ENCODE data around the gene FAM9B. TPM values are rescaled to one million over a fixed set of nuclear protein-coding genes. Genes with fewer than 3 reads are reported as not detected.
"Not testable (repeated sequence)": the region's sequence is repeated elsewhere in the genome, so short reads cannot be mapped to it uniquely, and the experiment has no call there.

The FAM9B gene
- total RNA-seq (2014; rRNA removed; shearing (Covaris generic)) = not detected in 2 replicates

GRCh38 chrX:9033989-9034388, at the start of gene FAM9B:
Gene FAM9B, minus strand, starts transcription at chrX:9034127. Its CDS starts 1,141 bp downstream, at chrX:9032986.
- DNase-seq (ENCODE audit: low read depth) = no peak

GRCh38 chrX:9081271-9081670, 47.3 kb upstream of the FAM9B start:
- DNase-seq (ENCODE audit: low read depth) = no peak

- no peak for DNase-seq (ENCODE audit: low read depth)
These were observed 40.4 kb upstream of the FAM9B start for GRCh38 chrX:9074326-9074725.

GRCh38 chrX:9072281-9072680, 38.4 kb upstream of the FAM9B start:
- peak; percentile 17 for DNase-seq (ENCODE audit: low read depth)

GRCh38 chrX:9071031-9071650, 37.2 kb upstream of the FAM9B start:
- peak; percentile 75 for DNase-seq (ENCODE audit: low read depth)

- no peak for DNase-seq (ENCODE audit: low read depth)
These were observed 35.6 kb upstream of the FAM9B start for GRCh38 chrX:9069573-9069972.

- DNase-seq (ENCODE audit: low read depth) = no peak
These were observed 30.8 kb upstream of the FAM9B start for GRCh38 chrX:9064694-9065093.

- DNase-seq (ENCODE audit: low read depth) = no peak
These were observed 28.7 kb upstream of the FAM9B start for GRCh38 chrX:9062641-9063040.

GRCh38 chrX:9055354-9055753, 21.4 kb upstream of the FAM9B start:
- no peak for DNase-seq (ENCODE audit: low read depth)

- no peak for DNase-seq (ENCODE audit: low read depth)
These were observed 18.2 kb upstream of the FAM9B start for GRCh38 chrX:9052081-9052480.

GRCh38 chrX:9050331-9050730, 16.4 kb upstream of the FAM9B start:
- DNase-seq (ENCODE audit: low read depth) = no peak

- peak; percentile 66 for DNase-seq (ENCODE audit: low read depth)
These were observed 14.9 kb upstream of the FAM9B start for GRCh38 chrX:9048801-9049200.

GRCh38 chrX:9038244-9038643, 4.3 kb upstream of the FAM9B start:
- DNase-seq (ENCODE audit: low read depth) = no peak

GRCh38 chrX:9037296-9037695, 3.4 kb upstream of the FAM9B start:
- DNase-seq (ENCODE audit: low read depth) = peak; percentile 5

GRCh38 chrX:9033586-9033985, 341 bp downstream of the FAM9B start:
- no peak for DNase-seq (ENCODE audit: low read depth)

- no peak for DNase-seq (ENCODE audit: low read depth)
These were observed 748 bp downstream of the FAM9B start for GRCh38 chrX:9033179-9033578.

- DNase-seq (ENCODE audit: low read depth) = no peak
These were observed 10.6 kb downstream of the FAM9B start for GRCh38 chrX:9023293-9023692.

GRCh38 chrX:9019151-9019550, 14.8 kb downstream of the FAM9B start:
- DNase-seq (ENCODE audit: low read depth) = no peak

- DNase-seq (ENCODE audit: low read depth) = not testable (repeated sequence)
These were observed 15.6 kb downstream of the FAM9B start for GRCh38 chrX:9018332-9018731.

GRCh38 chrX:9003041-9003440, 30.9 kb downstream of the FAM9B start:
- DNase-seq (ENCODE audit: low read depth) = no peak

GRCh38 chrX:8988446-8988845, 45.5 kb downstream of the FAM9B start:
- DNase-seq (ENCODE audit: low read depth) = peak; percentile 27

GRCh38 chrX:8987672-8988250, 46.2 kb downstream of the FAM9B start:
- DNase-seq (ENCODE audit: low read depth) = no peak

- no peak for DNase-seq (ENCODE audit: low read depth)
These were observed 49.7 kb downstream of the FAM9B start for GRCh38 chrX:8984231-8984630.

- DNase-seq (ENCODE audit: low read depth) = peak; percentile 18
These were observed 52.2 kb downstream of the FAM9B start for GRCh38 chrX:8981723-8982122.
